Epidermal melanocyte (primary cell): Measurements from ENCODE around the gene SLC44A2.

Source experiments
- DNase-seq: peaks from one replicate; pipeline ENCODE4 v3.0.0; 2011; ENCODE audit warnings: low spot score; ENCODE audit not compliant: insufficient read length

SLC44A2 gene

GRCh38 chr19:10680545-10681135 lies 55.3 kb downstream of the SLC44A2 start:
- DNase-seq, result no peak

- DNase-seq, result no peak
These were observed 56.3 kb downstream of the SLC44A2 start for GRCh38 chr19:10681658-10682057.

- DNase-seq, result no peak
These were observed 57.2 kb downstream of the SLC44A2 start for GRCh38 chr19:10682397-10683063.

GRCh38 chr19:10683064-10683426 lies 57.7 kb downstream of the SLC44A2 start:
- no peak for DNase-seq

GRCh38 chr19:10683582-10683981 lies 58.2 kb downstream of the SLC44A2 start:
- no peak for DNase-seq

DNA sequence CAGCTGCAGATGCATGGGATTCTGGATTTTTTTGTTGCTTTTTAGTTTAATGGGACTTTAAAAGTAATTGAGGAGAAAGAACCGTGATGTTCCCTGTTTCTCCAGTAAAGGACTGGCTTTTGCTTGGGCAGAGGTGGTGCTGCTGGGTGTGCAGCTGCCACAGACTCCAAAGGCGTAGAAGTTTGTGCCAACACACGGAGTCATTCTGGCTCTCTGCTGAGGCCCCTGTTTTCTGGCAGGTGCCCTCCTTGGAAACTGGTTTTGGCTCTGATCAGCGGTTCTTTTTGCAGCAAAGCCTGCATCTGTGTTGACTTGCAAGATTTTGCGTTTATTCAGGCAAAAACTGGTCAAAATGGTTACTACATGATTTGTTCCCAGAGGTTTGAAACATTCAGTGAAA lies 59.9 kb downstream of the SLC44A2 start:
- DNase-seq, result no peak

DNA sequence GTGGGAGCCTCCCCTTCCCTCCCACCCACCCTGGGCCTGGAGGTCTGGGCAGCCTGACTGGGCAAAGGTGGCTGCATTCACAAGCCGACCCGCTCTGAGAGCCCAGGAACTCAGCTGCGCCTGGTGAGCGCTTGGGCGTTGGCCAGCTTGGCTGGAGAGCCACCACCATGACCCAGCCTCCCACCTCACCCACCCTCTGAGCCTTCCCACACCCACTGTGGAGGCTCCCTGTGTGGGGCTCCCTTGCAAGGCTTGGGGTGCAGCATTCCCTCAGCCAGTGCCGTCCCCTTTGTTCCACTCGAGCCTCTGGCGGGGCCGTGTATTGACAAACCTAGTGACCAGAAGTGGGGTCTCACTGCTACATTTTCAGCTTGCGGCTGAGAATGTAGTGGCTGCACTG lies 60.8 kb downstream of the SLC44A2 start:
- no peak for DNase-seq

- no peak for DNase-seq
These were observed 61.5 kb downstream of the SLC44A2 start for GRCh38 chr19:10686661-10687517.

- DNase-seq, result no peak
These were observed 62.4 kb downstream of the SLC44A2 start for GRCh38 chr19:10687518-10688288.

- DNase-seq, result no peak
These were observed 63.4 kb downstream of the SLC44A2 start for GRCh38 chr19:10688545-10689280.

GRCh38 chr19:10690341-10690781 lies 65.0 kb downstream of the SLC44A2 start:
- DNase-seq, result no peak

DNA sequence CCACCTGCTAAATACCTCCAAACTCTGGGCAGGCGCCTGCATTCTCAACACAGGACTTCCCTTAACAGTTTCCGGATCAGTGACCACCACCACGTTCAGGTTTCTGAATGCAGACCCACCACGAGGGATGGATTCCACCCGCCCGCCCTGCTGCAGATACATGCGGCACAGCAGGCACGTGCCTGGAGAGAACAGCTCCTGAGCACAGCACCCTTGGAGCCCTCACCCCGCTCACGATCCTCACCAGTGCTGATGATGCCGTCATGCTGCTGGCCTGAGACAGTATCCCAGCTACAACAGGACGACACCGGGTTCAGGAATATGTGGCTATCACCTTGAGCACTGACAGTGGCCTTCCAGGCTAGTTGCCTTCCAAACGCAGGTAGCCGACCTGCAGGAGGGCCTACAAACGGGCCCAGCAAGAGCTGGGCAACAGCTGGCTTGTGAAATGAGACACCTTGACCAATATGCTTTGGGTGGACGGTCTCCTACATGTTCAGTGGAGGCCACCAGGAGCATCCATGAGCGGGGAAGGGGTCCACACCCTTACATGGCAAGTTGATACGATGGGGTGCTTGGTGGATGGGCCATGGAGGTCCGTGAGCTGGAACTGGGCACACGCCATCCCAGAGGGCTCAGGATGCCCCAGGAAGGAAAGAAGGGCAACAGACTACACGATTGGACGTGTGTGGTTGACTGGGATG lies 66.0 kb downstream of the SLC44A2 start:
- no peak for DNase-seq

DNA sequence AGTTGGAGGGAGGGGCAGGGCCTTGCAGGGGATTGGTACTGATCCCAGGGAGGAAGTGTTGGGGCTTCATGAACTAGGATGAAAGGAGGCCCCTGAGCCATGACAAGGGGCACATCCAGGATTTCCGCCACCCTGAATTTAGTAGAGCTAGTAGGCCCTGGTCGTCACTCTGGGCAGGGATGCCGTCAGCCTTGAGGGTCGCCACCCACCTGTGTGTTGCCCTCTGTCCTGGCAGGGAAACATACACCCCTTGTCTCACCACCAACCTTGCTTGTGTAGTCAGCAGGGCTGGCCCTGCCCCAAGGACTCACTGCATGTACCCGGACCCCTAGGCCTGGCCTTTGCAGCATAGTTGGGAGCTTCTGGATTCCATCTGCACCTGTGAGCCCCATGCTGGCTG lies 66.5 kb downstream of the SLC44A2 start:
- no peak for DNase-seq

DNA sequence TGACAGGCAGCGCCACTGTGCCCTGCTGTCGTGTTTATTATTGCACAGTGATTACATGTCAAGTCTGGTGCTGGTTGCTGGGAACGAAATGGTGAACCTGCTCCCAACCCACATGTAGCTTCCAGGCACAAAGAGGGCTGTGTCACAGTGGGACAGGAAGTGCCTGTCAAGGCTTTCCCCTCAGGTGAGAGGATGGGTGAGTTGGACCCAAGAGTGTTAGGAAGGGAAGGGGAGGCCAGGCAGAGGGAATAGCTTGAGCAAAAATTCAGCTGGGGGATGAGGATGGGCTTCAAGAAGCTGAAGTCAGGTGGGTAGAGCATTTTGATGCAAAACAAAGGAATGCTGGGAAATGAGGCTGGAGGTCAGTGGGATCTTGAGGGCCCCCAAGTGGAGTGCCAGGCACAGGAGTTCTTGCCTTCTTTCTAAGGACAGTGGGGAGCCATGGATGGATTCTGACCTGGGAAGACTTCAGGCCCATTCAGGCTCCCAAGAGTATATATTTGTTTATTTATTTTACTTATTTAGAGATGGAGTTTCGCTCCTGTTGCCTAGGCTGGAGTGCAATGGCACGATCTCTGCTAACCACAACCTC lies 67.4 kb downstream of the SLC44A2 start:
- DNase-seq, result no peak
